Raji (cell line): ENCODE data around the gene TICRR.

Experiments used
- POLR2A ChIP-seq: IDR thresholded peaks from 2 replicates; pipeline ENCODE4 v1.6.1; 2011; ENCODE audit warnings: low read depth, low read length, control low read depth; ENCODE audit not compliant: insufficient read depth

Gene TICRR

DNA sequence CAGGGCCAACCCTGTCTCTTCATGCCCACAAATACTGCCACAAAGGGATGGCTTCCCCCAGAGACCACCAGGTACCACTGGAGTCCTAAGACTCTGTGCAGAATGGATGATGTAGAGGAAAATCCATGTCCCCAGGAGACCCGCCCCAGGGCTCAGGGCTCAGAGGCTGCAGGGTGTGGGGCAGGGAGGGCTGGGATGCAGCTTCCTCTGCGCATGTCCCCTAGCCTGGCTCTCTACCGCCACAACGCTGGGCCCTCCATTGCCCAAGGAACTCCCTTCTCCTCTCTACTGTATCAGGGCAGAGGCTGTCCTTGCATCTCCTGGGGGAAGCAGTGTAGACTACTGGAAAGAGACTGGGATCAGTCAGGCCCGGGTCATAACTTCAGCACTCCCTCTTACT, 19.5 kb upstream of the TICRR start:
- TF ChIP-seq POLR2A = no peak

DNA sequence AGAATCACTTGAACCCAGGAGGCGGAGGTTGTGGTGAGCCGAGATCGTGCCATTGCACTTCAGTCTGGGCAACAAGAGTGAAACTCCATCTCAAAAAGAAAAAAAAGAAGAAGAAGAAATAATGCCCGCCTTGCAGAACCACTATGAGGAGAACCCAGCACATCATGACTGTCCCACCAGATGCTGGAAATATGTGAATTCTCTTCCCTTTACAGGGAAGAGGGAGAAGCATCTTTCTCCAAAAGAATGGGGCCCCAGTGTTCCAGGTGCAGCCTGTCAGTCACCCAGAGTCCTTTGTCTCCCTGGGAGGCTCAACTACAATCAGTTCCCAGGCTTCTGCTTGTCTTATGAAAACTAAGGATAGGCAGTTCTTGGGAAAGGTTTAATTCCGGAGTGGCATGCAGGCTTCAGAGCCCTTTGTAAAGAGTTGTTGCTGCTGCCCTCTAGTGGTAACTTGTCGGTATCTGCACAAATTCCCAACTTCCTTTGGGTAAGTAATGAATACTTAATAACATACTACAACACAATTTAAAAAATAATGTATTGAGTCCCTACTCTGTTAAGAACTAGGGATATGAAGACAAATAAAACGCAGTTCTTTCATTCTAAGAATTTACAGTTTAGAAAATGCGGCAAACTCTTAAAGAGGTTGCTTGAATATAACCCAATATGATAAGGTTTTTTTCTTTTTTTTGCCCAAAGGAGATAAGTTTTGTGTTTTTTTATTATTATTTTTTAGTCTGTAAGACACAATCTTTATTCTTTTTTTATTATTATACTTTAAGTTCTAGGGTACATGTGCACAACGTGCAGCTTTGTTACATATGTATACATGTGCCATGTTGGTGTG, 18.6 kb upstream of the TICRR start:
- no peak for TF ChIP-seq POLR2A

DNA sequence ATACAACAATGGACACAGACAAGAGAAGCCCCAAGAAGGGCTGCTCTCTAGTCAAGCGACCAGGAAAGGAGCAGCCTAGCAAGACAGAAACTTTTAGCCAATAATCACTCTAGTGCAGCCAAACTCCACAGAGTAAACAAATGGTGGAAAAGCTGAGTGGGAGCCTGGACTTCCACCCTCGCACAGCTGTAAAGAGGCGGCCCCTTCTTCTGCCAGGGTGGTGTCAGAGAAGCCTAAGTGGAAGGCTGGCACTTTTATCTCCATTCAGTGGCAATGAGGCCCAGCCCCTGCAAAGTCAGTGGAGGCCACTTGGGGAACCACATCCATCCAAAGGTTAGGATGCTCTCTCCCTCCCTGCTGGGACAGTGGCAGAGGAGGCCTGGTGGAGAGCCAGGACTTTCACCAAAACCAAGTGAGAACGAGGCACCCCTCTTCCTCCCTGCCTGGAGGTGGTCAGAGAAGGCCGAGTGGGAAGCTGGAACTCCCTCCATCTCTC, 15.5 kb upstream of the TICRR start:
- TF ChIP-seq POLR2A = no peak

DNA sequence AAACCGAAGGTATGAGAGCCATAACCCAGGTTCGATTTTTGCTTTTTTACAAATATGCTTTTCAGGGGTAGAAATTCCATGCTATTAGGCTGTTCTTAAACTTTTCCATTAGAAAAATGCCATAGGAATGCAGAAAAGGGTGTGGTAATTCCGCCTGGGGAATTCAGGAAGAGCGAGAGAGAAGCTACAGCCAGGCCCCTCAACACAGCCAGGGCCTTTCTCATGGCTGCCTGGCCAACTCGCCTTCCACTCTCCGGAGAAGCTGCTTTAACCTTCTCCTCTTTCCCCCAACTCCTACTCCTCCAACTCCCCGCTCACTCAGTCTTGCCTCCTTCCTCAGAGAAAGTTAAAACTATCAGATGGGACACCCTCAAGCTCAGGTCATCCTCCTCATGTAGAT, 9.1 kb upstream of the TICRR start:
- no peak for TF ChIP-seq POLR2A

DNA sequence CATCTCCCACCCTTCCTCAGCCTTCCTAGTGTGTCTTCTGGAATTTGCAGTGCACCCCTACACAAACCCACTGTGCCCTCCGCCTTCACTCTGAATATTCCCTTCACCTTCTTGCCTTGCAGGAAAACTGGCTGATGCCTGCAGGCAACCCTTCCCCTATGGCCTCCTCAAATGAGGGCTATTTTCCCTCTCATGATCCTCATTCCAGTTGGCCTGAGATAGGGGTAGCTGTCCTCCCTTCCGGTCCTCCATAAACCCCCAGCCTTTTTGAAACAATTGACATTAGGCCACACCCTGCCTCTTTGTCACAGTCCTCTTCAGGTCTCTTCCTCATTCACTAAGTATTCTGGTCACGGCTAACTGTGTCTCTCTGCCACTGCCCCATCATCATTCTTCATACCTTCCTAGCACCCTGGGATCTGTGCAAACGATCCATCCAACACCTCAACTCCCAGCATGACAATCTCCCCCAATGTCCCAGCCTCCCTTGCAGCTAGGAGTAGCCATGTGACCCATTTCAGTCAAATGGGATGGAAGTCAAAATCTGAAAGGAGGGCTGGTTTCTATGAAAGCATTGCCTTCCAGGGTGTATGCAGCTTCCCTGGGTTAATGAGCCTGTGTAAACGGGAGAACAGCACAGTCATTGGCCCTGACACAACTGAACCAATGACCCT, 8.5 kb upstream of the TICRR start:
- no peak for TF ChIP-seq POLR2A

DNA sequence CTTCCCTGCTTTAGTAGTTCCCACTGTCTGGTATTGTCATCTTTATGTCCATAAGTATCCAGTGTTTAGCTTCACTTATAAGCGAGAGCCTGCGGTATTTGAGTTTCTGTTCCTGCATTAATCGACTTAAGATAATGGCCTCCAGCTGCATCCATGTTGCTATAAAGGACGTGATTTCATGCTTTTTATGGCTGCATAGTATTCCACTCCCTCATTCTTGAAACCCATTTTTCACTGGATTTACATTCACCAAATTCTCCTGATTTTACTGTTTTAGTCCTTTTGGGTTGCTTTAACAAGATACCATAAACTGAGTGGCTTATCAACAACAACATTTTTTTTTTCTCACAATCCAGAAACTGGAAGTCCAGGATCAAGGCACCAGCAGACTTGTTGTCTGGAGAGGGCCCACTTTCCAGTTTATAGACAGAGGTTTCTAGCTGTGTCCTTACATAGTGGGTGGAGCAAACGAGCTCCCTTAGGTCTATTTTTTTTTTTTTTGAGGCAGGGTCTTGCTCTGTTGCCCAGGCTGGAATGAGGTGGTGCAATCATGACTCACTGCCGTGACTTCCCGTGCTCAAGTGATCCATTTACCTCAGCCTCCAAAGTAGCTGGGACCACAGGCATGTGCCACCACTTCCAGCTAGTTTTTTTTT, 6.1 kb upstream of the TICRR start:
- TF ChIP-seq POLR2A = no peak

DNA sequence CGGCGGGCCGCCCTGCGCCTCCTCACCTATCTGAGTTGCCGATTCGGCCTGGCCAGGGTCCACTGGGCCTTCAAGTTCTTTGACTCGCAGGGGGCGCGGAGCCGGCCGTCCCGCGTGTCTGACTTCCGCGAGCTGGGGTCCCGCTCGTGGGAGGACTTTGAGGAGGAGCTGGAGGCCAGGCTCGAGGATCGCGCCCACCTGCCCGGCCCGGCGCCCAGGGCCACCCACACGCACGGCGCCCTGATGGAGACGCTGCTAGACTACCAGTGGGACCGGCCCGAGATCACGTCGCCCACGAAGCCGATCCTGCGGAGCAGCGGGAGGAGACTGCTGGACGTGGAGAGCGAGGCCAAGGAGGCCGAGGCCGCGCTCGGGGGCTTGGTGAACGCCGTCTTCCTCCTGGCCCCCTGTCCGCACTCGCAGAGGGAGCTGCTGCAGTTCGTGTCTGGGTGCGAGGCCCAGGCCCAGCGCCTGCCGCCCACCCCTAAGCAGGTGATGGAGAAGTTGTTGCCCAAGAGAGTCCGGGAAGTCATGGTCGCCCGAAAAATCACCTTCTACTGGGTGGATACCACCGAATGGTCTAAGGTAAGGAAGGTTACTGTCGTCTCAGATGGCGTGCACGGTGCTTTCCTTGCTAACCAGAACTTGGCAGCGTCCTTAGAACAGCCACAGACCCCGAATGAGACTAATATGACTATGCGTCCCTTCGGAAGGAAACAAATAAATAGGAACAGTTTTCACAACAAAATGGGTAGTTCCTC, 567 bp downstream of the TICRR start:
- no peak for TF ChIP-seq POLR2A

DNA sequence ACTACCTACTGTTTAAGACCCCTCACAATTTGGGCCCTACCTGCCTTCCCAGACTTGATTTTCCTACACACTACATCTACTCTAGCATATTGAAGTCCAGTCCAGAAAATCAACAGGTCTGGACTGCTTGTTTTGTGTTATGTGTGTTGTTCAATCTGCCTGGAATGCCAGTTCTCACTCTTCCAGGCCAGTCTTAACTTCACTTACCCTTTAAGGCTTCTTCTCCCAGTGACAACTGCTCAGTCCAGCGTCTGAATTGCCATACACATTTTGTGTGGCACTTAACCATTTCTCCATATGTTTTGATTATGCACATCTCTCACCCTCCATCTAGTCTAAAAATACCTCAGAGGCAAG, 1.1 kb downstream of the TICRR start:
- no peak for TF ChIP-seq POLR2A

DNA sequence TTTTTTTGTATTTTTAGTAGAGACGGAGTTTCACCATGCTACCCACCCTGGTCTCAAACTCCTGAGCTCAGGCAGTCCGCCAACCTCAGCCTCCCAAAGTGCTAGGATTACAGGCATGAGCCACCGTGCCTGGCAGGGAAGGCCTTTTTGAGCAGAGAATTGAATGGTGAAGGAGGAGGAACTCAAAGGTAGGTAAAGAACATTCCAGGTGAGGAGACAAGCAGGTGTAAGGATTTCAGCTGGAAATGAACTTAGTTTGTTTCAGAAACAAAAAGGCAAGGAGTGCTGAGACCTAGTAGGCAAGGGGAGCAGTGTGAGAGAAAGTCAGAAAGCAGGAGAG, 2.5 kb downstream of the TICRR start:
- no peak for TF ChIP-seq POLR2A

DNA sequence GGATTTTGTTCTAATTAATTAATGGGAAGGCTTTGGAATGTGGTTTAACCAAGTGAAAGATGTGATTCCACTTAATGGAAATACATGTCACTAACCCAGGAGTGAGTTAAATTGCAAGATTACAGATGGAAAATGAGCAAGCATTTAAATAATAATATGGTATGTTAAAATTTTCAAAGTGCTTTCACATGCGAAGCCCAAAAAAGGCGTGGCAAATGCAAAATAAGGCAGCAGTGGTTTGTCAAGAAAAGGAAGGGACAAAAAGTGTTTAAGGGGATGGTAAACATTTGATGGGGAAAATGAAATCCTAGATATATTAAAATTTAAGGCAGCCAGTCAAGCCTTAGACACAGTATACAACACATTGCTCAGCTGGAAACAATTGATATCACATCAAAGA, 2.9 kb downstream of the TICRR start:
- TF ChIP-seq POLR2A = no peak

DNA sequence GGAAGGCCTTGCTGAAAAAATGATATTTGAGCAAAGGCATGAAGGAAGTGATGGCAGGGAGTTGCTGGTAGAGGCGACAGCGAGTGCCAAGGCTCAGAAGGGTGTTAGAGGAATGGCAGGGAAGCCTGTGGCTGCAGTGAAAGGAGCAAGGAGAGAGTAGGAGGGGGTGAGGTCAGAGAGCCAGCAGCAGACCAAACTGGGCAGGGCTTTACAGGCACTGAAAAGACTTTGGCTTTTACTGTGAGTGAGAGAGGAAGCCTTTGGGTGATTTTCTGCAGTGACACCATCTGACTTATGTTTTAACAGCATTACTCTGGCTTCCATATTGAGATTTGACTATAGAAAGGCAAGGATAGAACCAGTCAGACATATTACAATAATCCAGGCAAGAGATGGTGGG, 11.4 kb downstream of the TICRR start:
- TF ChIP-seq POLR2A = no peak

DNA sequence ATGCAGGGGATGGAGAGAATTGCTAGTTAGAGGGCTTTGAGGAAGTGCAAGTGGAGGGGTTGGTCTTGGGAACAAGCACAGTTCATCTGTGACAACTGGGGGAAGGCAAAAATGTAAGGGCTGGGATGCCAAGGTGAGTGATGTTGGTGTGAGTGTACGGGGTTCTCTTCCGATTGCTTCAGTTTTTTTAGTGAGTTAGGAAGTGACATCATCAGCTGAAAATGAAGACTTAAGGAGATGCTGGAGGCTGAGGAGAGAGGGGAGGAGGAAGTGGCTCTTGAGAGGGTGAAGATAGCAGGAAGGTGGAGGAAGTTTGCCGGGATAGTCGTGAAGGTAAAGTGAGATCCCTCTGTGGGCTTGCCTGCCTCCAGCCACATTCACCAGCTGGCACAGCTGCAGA, 12.7 kb downstream of the TICRR start:
- no peak for TF ChIP-seq POLR2A

DNA sequence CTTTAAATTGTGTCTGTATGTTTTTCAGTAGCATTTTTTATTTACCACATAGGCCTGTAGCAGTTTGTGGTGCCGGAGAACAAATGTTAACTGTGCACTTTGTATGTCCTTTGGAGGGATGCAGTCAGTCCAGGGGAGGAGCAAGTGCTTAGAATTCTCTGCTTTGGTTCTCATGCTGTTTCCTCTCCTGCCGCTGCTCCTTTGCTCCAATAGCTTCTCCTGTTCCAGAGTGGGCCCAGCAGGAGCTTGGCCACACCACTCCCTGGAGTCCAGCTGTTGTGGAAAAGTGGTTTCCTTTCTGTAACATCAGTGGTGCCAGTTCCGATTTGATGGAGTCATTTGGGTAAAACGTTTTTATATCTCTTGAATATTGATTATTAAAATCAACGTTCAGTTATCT, 16.6 kb downstream of the TICRR start:
- no peak for TF ChIP-seq POLR2A

DNA sequence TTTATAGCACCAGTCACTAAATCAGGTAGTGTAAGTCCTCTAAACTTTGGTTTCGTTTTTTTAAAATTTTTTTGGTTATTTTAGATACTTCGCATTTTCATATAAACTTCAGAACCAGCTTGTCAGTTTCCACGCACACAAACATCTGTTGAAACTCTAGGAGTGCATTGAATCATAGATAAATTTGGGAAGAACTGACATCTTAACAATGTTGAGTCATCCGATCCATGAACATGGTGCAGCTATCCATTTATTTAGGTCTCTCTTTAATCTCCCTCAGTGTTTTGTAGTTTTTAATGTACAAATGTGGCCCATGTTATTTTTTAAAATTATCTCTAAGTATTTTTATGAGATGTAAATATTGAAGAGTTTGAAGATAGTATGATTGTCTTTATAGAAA, 17.7 kb downstream of the TICRR start:
- no peak for TF ChIP-seq POLR2A

DNA sequence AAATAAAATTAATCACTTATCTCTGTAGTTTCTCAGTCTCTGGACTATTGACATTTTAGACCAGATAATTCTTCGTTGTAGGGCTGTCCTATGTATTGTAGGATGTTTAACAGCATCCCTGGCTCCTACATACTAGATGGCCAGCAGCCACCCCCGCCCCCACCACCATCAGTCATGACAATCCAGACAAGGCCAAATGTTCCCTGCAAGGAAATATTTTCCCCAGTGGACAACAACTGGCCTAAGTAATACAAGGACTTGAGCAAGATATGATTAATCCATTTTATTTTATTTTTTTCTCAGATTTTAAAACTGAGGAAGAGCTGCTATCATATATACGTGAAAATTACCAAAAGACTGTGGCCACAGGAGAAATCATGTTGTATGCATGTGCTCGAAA, 23.8 kb downstream of the TICRR start:
- TF ChIP-seq POLR2A = no peak
